Fibroblast of mammary gland (primary cell): ENCODE data around the gene ZNF138.

Experiments used
- DNase-seq: peaks from one replicate; pipeline ENCODE4 v3.0.0-alpha.2; 2010; ENCODE audit warnings: low read depth
- H3K4me3 ChIP-seq: 2 replicates; pipeline ENCODE4 v1.5.1; 2011; ENCODE audit warnings: low read depth, mild to moderate bottlenecking, low read length, moderate library complexity; ENCODE audit not compliant: control insufficient read depth
- TF ChIP-seq, protein P1 (sequence below): conservative IDR thresholded peaks from 2 replicates; pipeline ENCODE4 v1.5.1; 2011; ENCODE audit warnings: low read depth, low read length, inconsistent platforms; ENCODE audit not compliant: control insufficient read depth, insufficient read depth

ZNF138 gene

GRCh38 chr7:64874562-64875250 is 80.5 kb downstream of the ZNF138 start:
- DNase-seq: no peak
- no peak overlapping the region for H3K4me3 ChIP-seq
- TF ChIP-seq, protein P1, sequence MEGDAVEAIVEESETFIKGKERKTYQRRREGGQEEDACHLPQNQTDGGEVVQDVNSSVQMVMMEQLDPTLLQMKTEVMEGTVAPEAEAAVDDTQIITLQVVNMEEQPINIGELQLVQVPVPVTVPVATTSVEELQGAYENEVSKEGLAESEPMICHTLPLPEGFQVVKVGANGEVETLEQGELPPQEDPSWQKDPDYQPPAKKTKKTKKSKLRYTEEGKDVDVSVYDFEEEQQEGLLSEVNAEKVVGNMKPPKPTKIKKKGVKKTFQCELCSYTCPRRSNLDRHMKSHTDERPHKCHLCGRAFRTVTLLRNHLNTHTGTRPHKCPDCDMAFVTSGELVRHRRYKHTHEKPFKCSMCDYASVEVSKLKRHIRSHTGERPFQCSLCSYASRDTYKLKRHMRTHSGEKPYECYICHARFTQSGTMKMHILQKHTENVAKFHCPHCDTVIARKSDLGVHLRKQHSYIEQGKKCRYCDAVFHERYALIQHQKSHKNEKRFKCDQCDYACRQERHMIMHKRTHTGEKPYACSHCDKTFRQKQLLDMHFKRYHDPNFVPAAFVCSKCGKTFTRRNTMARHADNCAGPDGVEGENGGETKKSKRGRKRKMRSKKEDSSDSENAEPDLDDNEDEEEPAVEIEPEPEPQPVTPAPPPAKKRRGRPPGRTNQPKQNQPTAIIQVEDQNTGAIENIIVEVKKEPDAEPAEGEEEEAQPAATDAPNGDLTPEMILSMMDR: no peak

- TF ChIP-seq, protein P1: no peak
- DNase-seq: no peak
- H3K4me3 ChIP-seq: no peak overlapping the region
These were observed 81.0 kb downstream of the ZNF138 start for GRCh38 chr7:64875258-64875657.

- no peak overlapping the region for H3K4me3 ChIP-seq
- TF ChIP-seq, protein P1: no peak
- no peak for DNase-seq
These were observed 81.6 kb downstream of the ZNF138 start for GRCh38 chr7:64875658-64876406.

DNA sequence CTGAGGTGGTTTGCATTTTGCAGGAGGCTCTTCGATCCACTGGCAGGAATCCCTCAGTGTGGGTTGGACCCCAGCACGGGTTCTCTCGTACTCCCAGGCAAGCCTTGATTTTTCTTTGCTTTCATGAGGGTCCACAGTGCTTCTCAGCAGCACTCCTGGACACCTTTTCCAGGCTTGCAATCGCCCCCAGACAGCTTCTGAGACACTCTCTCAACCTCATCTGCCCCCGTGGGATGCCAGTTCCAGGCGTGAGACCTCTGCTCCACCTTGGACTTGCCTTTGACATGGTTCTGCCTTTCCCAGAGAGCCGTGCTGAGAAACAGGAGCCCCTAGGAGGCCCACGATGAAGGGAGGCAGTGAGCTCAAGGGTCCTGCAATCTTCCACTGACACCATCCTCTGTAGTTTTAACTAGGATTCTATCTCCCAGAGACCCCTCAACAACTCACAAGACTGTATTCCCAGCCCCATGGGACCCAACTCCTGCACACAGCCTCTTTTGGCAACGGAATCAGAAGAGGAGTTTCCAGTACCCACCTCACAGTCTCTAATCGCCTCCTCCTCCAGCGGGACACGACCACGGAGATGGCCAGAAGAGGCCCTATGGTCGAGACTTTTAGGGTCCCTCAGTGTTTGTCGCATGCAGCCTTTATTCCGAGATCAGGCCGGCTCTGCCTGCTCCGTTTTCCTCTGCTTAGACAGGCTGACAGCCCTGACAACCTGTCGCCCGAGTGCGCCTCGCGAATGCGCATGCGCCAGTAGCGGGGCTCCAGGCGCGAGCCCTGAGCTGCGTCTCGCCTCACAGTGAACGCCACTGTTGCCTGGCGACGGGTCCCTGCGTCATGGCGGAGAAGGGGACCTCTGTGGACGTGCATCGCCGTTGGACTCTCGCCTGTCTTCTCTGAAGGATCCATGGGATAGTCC is 82.8 kb downstream of the ZNF138 start:
- peak; percentile 24 for DNase-seq
- TF ChIP-seq, protein P1: no peak
- H3K4me3 ChIP-seq: no peak overlapping the region

DNA sequence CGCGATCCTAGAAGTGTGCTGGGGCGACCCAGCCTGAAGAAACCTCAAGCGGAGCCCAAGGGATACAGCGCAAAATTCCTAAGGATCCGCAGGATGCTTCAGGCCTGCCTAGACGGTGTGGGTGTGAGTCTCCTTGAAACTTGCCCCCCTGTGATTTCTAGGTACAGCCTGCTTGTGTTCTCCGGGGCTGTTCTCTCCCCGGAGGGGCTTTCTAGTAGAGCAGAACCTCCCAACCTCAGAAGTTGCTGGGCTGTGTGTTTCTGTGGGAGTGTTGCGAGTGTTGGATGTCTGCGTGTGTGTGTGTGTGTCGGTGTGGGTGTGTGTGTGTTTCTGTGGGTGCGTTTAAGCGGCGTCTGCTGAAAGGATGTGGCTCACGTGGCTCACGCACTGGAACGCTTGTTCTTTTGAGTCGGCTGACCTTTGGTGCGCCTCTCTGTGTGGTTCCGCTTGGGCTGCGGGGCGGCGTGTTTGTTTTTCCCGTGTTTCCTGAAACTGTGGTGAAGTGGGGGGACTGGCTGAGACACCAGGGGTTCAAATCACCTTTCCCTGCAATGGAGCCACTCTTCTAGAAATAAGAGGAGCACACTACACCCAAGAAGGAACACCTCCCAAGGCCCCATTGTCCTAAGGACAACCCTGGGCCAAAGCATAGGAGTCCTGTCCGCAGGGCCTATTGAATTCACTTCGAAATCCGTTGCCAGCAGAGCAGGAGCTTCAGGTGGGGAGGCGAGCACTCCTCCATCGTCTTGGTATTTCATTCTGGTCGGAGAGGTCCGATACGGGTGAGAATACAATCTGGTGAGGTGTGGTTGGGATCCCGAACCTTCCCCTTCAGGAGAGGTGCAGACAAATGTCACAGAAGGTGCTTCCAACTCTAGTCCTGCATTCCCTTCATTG is 83.7 kb downstream of the ZNF138 start:
- no peak for DNase-seq
- H3K4me3 ChIP-seq: no peak overlapping the region
- TF ChIP-seq, protein P1: no peak
